ENCODE data around the gene CTU1.

Gene CTU1

DNA sequence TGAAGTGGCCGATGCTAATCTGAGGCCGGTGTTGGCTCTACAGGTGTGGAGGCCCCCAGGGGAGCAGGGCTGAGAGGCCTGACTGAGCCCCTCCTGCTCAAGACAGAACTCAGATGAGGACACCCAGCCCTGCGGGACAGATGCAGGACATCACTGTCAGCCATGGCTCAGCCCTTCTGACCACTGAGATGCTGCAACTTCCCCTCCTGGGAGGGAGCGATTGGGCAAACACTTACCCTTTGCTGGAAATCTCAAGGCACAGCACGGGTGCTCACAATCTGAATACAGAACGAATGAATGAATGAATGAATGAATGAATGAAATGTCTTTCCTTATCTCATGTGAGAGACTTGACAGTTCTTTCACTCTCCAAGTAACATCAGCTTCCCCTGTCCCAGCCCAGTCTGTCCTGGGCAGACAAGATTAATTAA, 30.4 kb upstream of the CTU1 start:
- POLR2A ChIA-PET: no interaction called here
- CTCF ChIA-PET: interaction anchor here (0.5 to 2.8 kb wide), 2 partner anchors 19 to 111 kb away, joined by 3 to 13 read pairs; no protein-coding TSS in a partner anchor
- H3K9me3 ChIP-seq (ENCODE audit: control insufficient read depth, insufficient read depth, low read depth, low read length): no peaks in the 10 kb centered on the region
- no peak overlapping the region for H3K4me3 ChIP-seq (ENCODE audit: low read depth, low read length)
- no peaks in the 10 kb centered on the region for H3K36me3 ChIP-seq (ENCODE audit: control insufficient read depth in 2 of 2, insufficient read depth in 1 of 2, low read length in 2 of 2)
- no peak overlapping the region for H3K27ac ChIP-seq (ENCODE audit: extremely low read depth, low read depth, low read length)
- TF ChIP-seq BCL11A (tag by site-specific recombination; IDR thresholded peaks at IDR 0.05; ENCODE audit: low read depth) (no peak), ZNF629 (tag by site-specific recombination; IDR thresholded peaks at IDR 0.05) (no peak), ZNF302 (tag by site-specific recombination; IDR thresholded peaks at IDR 0.05; ENCODE audit: low read depth) (no peak), ZNF776 (tag by site-specific recombination; IDR thresholded peaks at IDR 0.05; ENCODE audit: borderline replicate concordance) (no peak), ZBTB48 (tag by site-specific recombination; IDR thresholded peaks at IDR 0.05) (no peak), ZNF350 (tag by site-specific recombination; IDR thresholded peaks at IDR 0.05) (no peak), ZBTB6 (tag by site-specific recombination; IDR thresholded peaks at IDR 0.05) (no peak), OVOL3 (tag by site-specific recombination; IDR thresholded peaks at IDR 0.05) (no peak), ZSCAN30 (tag by site-specific recombination; IDR thresholded peaks at IDR 0.05) (no peak), ZNF501 (tag by site-specific recombination; IDR thresholded peaks at IDR 0.05) (no peak), ZNF311 (tag by site-specific recombination; IDR thresholded peaks at IDR 0.05; ENCODE audit: borderline replicate concordance) (no peak), ZNF404 (tag by site-specific recombination; IDR thresholded peaks at IDR 0.05) (no peak), ZNF670 (tag by site-specific recombination; IDR thresholded peaks at IDR 0.05; ENCODE audit: low read depth) (no peak)
- TF ChIP-seq, protein P1, sequence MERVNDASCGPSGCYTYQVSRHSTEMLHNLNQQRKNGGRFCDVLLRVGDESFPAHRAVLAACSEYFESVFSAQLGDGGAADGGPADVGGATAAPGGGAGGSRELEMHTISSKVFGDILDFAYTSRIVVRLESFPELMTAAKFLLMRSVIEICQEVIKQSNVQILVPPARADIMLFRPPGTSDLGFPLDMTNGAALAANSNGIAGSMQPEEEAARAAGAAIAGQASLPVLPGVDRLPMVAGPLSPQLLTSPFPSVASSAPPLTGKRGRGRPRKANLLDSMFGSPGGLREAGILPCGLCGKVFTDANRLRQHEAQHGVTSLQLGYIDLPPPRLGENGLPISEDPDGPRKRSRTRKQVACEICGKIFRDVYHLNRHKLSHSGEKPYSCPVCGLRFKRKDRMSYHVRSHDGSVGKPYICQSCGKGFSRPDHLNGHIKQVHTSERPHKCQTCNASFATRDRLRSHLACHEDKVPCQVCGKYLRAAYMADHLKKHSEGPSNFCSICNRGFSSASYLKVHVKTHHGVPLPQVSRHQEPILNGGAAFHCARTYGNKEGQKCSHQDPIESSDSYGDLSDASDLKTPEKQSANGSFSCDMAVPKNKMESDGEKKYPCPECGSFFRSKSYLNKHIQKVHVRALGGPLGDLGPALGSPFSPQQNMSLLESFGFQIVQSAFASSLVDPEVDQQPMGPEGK (tag by site-specific recombination; IDR thresholded peaks at IDR 0.05): no peak
- H3K4me1 ChIP-seq (ENCODE audit: control insufficient read depth, insufficient read depth, low read length): no peaks in the 10 kb centered on the region

- ChIA-PET POLR2A (no interaction called here), CTCF (interaction anchor here (0.5 to 2.8 kb wide), 4 partner anchors 17 to 442 kb away, joined by 3 to 13 read pairs (median 3); no protein-coding TSS in a partner anchor)
- H3K27ac ChIP-seq (ENCODE audit: extremely low read depth, low read depth, low read length): no peak overlapping the region
- no peaks in the 10 kb centered on the region for H3K4me1 ChIP-seq (ENCODE audit: control insufficient read depth, insufficient read depth, low read length)
- no peaks in the 10 kb centered on the region for H3K9me3 ChIP-seq (ENCODE audit: control insufficient read depth, insufficient read depth, low read depth, low read length)
- no peaks in the 10 kb centered on the region for H3K36me3 ChIP-seq (ENCODE audit: control insufficient read depth in 2 of 2, insufficient read depth in 1 of 2, low read length in 2 of 2)
- H3K4me3 ChIP-seq (ENCODE audit: low read depth, low read length): no peak overlapping the region
- TF ChIP-seq EGR2 (tag by site-specific recombination; IDR thresholded peaks at IDR 0.05; ENCODE audit: low read depth): no peak
- no peak for TF ChIP-seq ZNF324 (tag by site-specific recombination; IDR thresholded peaks at IDR 0.05)
- TF ChIP-seq ZNF549 (tag by site-specific recombination; IDR thresholded peaks at IDR 0.05): no peak
- TF ChIP-seq ZNF571 (tag by site-specific recombination; IDR thresholded peaks at IDR 0.05): no peak
Observed at GRCh38 chr19:51137792-51138425, 29.7 kb upstream of the CTU1 start.

- Histone ChIP-seq H3K27ac (ENCODE audit: extremely low read depth, low read depth, low read length) (no peak overlapping the region), H3K4me3 (ENCODE audit: low read depth, low read length) (no peak overlapping the region), H3K9me3 (ENCODE audit: control insufficient read depth, insufficient read depth, low read depth, low read length) (no peaks in the 10 kb centered on the region), H3K4me1 (ENCODE audit: control insufficient read depth, insufficient read depth, low read length) (no peaks in the 10 kb centered on the region), H3K36me3 (ENCODE audit: control insufficient read depth in 2 of 2, insufficient read depth in 1 of 2, low read length in 2 of 2) (no peaks in the 10 kb centered on the region)
- POLR2A ChIA-PET: interaction anchor here (0.7 kb wide), 1 partner anchor 100 kb away, joined by 3 read pairs; no protein-coding TSS in a partner anchor
- no peak for TF ChIP-seq ZNF292 (tag by site-specific recombination; IDR thresholded peaks at IDR 0.05; ENCODE audit: borderline replicate concordance, low read depth)
- no peak for TF ChIP-seq BCL11B (tag by site-specific recombination; IDR thresholded peaks at IDR 0.05; ENCODE audit: low read depth)
- TF ChIP-seq ZNF423 (tag by site-specific recombination; IDR thresholded peaks at IDR 0.05): no peak
- no peak for TF ChIP-seq ZNF2 (tag by site-specific recombination; IDR thresholded peaks at IDR 0.05)
- TF ChIP-seq HOXD13 (CRISPR knock-in tag; IDR thresholded peaks at IDR 0.05; ENCODE audit: borderline replicate concordance): no peak
- TF ChIP-seq ZNF223 (tag by site-specific recombination; IDR thresholded peaks at IDR 0.05): no peak
- no peak for TF ChIP-seq ZBTB7A (tag by site-specific recombination; IDR thresholded peaks at IDR 0.05; ENCODE audit: low read depth)
- no peak for TF ChIP-seq ZNF133 (tag by site-specific recombination; IDR thresholded peaks at IDR 0.05)
- no peak for TF ChIP-seq ZNF555 (tag by site-specific recombination; conservative IDR thresholded peaks at IDR 0.05)
- CTCF ChIA-PET: interaction anchor here (0.6 to 2.8 kb wide), 4 partner anchors 18 to 442 kb away, joined by 3 to 13 read pairs (median 3); no protein-coding TSS in a partner anchor
Observed at GRCh38 chr19:51136851-51137551, 28.8 kb upstream of the CTU1 start.
